H9 (cell line): ENCODE data around the gene MAP4K3. TPM values are rescaled to one million over a fixed set of nuclear protein-coding genes. Genes with fewer than 3 reads are reported as not detected.
A peak's percentile ranks its signal among the peaks of the same experiment; 100 is the strongest.

ENCODE experiments used
- DNase-seq: peaks from one replicate; pipeline ENCODE4 v3.0.0-alpha.2; 2017
- H2AFZ ChIP-seq: one replicate; pipeline ENCODE4 v1.6.1; 2013; ENCODE audit warnings: mild to moderate bottlenecking, low read length, control low read depth, moderate library complexity
- H2AK5ac ChIP-seq: 2 replicates; pipeline ENCODE4 v1.6.1; 2013; ENCODE audit warnings: low read length, control low read depth, mixed read lengths; ENCODE audit not compliant: insufficient read length
- H2BK120ac ChIP-seq: one replicate; pipeline ENCODE4 v1.6.1; 2013; ENCODE audit warnings: low read depth, mild to moderate bottlenecking, low read length, control low read depth, inconsistent platforms; ENCODE audit not compliant: poor library complexity, severe bottlenecking
- H2BK12ac ChIP-seq: 2 replicates; pipeline ENCODE4 v1.6.1; 2013; ENCODE audit warnings: low read length, control low read depth, mixed read lengths, low read depth; ENCODE audit not compliant: insufficient read length
- H2BK15ac ChIP-seq: 2 replicates; pipeline ENCODE4 v1.6.1; 2013; ENCODE audit warnings: low read depth, low read length, control low read depth
- H2BK20ac ChIP-seq: one replicate; pipeline ENCODE4 v1.6.1; 2013; ENCODE audit warnings: low read depth, mild to moderate bottlenecking, low read length, control low read depth, inconsistent platforms; ENCODE audit not compliant: poor library complexity, severe bottlenecking
- H2BK5ac ChIP-seq: 2 replicates; pipeline ENCODE4 v1.6.1; 2013; ENCODE audit warnings: low read length, control low read depth, mixed read lengths; ENCODE audit not compliant: insufficient read length
- H3K14ac ChIP-seq: 2 replicates; pipeline ENCODE4 v1.6.1; 2013; ENCODE audit warnings: low read length, control low read depth; ENCODE audit not compliant: insufficient read depth
- H3K18ac ChIP-seq: 2 replicates; pipeline ENCODE4 v1.6.1; 2013; ENCODE audit warnings: low read depth, mild to moderate bottlenecking, mixed read lengths, low read length, control low read depth; ENCODE audit not compliant: insufficient read length
- H3K23ac ChIP-seq: 2 replicates; pipeline ENCODE4 v1.6.1; 2013; ENCODE audit warnings: low read length, control low read depth, mixed read lengths, low read depth; ENCODE audit not compliant: insufficient read length
- H3K23me2 ChIP-seq: 2 replicates; pipeline ENCODE4 v1.6.1; 2013; ENCODE audit warnings: low read depth, mild to moderate bottlenecking, mixed read lengths, low read length, control low read depth; ENCODE audit not compliant: insufficient read length, poor library complexity, severe bottlenecking
- H3K27ac ChIP-seq: 2 replicates; pipeline ENCODE4 v1.5.1; 2013; ENCODE audit warnings: low read length, control low read depth, mixed read lengths, low read depth; ENCODE audit not compliant: insufficient read length
- H3K27me3 ChIP-seq: 2 replicates; pipeline ENCODE4 v1.6.1; 2013; ENCODE audit warnings: low read length, control low read depth, inconsistent platforms; ENCODE audit not compliant: insufficient read depth
- H3K4ac ChIP-seq: 2 replicates; pipeline ENCODE4 v1.6.1; 2013; ENCODE audit warnings: low read depth, mild to moderate bottlenecking, control low read depth, inconsistent platforms, low read length, moderate library complexity
- H3K4me1 ChIP-seq: 2 replicates; pipeline ENCODE4 v1.6.1; 2013; ENCODE audit warnings: low read length, control low read depth, inconsistent platforms; ENCODE audit not compliant: insufficient read depth
- H3K4me2 ChIP-seq: 2 replicates; pipeline ENCODE4 v1.6.1; 2013; ENCODE audit warnings: low read length, control low read depth, mixed read lengths; ENCODE audit not compliant: insufficient read length, insufficient read depth
- H3K56ac ChIP-seq: 2 replicates; pipeline ENCODE4 v1.6.1; 2013; ENCODE audit warnings: low read depth, mild to moderate bottlenecking, mixed read lengths, low read length, control low read depth; ENCODE audit not compliant: insufficient read length
- H3K79me1 ChIP-seq: 2 replicates; pipeline ENCODE4 v1.6.1; 2013; ENCODE audit warnings: low read depth, mild to moderate bottlenecking, moderate library complexity, low read length, control low read depth, inconsistent platforms; ENCODE audit not compliant: insufficient read depth, poor library complexity, severe bottlenecking
- H3K79me2 ChIP-seq: 2 replicates; pipeline ENCODE4 v1.6.1; 2013; ENCODE audit warnings: low read length, control low read depth, inconsistent platforms; ENCODE audit not compliant: insufficient read depth
- H3K9ac ChIP-seq: 2 replicates; pipeline ENCODE4 v1.6.1; 2013; ENCODE audit warnings: low read length, control low read depth, mixed read lengths; ENCODE audit not compliant: insufficient read length; ENCODE audit errors: extremely low read depth
- H3K9me3 ChIP-seq: one replicate; pipeline ENCODE4 v1.6.1; 2013; ENCODE audit warnings: low read depth, low read length, inconsistent platforms; ENCODE audit not compliant: control insufficient read depth
- H3T11ph ChIP-seq: one replicate; pipeline ENCODE4 v1.6.1; 2013; ENCODE audit warnings: mild to moderate bottlenecking, low read length, control low read depth, inconsistent platforms
- H4K20me1 ChIP-seq: one replicate; pipeline ENCODE4 v1.6.1; 2013; ENCODE audit not compliant: control insufficient read depth, insufficient read length, insufficient read depth
- H4K5ac ChIP-seq: 2 replicates; pipeline ENCODE4 v1.6.1; 2013; ENCODE audit warnings: low read depth, mild to moderate bottlenecking, mixed read lengths, low read length, control low read depth; ENCODE audit not compliant: insufficient read length
- H4K8ac ChIP-seq: replicated peaks from 2 replicates; pipeline ENCODE4 v1.6.1; 2013; ENCODE audit warnings: low read length, control low read depth, mixed read lengths, low read depth; ENCODE audit not compliant: insufficient read length
- H4K91ac ChIP-seq: 2 replicates; pipeline ENCODE4 v1.6.1; 2013; ENCODE audit warnings: low read depth, mild to moderate bottlenecking, moderate library complexity, mixed read lengths, low read length, control low read depth; ENCODE audit not compliant: insufficient read length
- H3K27ac Mint-ChIP-seq, 3 experiments: 2 replicates in 2 of 3; 3 replicates in 1 of 3; pipeline ENCODE4 v1.8.0; 2020 to 2021; ENCODE audit warnings: mixed read lengths in 3 of 3, mild to moderate bottlenecking in 1 of 3, moderate library complexity in 1 of 3
- H3K27me3 Mint-ChIP-seq: 2 replicates; pipeline ENCODE4 v1.8.0; 2021; ENCODE audit warnings: low read depth, mild to moderate bottlenecking, moderate library complexity, mixed read lengths
- H3K36me3 Mint-ChIP-seq, 3 experiments: 2 replicates in 2 of 3; 3 replicates in 1 of 3; pipeline ENCODE4 v1.8.0; 2020 to 2021; ENCODE audit warnings: low read depth in 3 of 3, mixed read lengths in 3 of 3; ENCODE audit not compliant: insufficient read depth in 1 of 3
- H3K4me1 Mint-ChIP-seq, 2 experiments: 2 replicates each; pipeline ENCODE4 v1.8.0; 2020; ENCODE audit warnings: mixed read lengths in 2 of 2
- H3K4me3 Mint-ChIP-seq, 2 experiments: 2 replicates in 1 of 2; 3 replicates in 1 of 2; pipeline ENCODE4 v1.8.0; 2020 to 2021; ENCODE audit warnings: mild to moderate bottlenecking in 2 of 2, mixed read lengths in 2 of 2, moderate library complexity in 1 of 2
- H3K9me3 Mint-ChIP-seq, 2 experiments: 2 replicates in 1 of 2; 3 replicates in 1 of 2; pipeline ENCODE4 v1.8.0; 2020; ENCODE audit warnings: mild to moderate bottlenecking in 2 of 2, mixed read lengths in 2 of 2, moderate library complexity in 1 of 2
- WGBS: extraction: QIAGEN DNeasy Blood & Tissue Kit; methylation state at CpG from one replicate; pipeline ENCODE4 v1.1.7; 2013; ENCODE audit warnings: missing lambda C conversion rate, low lambda C conversion rate, mixed read lengths; ENCODE audit not compliant: insufficient read length; ENCODE audit errors: extremely low coverage; 5-methylcytosine and 5-hydroxymethylcytosine counted together
- total RNA-seq: library from RNA; stranded (reverse); gene quantifications from 2 replicates; pipeline ENCODE4 v1.2.1, GENCODE V29; 2021
- TF ChIP-seq, protein P1 (sequence below): fragments of 200-600 bp; sonication (generic); conservative IDR thresholded peaks from 3 replicates; pipeline ENCODE4 v1.8.0; 2021; ENCODE audit warnings: antibody characterized with exemption, mild to moderate bottlenecking

Gene MAP4K3
- total RNA-seq, 1 experiment from 2014 or later = 37.9 TPM

DNA sequence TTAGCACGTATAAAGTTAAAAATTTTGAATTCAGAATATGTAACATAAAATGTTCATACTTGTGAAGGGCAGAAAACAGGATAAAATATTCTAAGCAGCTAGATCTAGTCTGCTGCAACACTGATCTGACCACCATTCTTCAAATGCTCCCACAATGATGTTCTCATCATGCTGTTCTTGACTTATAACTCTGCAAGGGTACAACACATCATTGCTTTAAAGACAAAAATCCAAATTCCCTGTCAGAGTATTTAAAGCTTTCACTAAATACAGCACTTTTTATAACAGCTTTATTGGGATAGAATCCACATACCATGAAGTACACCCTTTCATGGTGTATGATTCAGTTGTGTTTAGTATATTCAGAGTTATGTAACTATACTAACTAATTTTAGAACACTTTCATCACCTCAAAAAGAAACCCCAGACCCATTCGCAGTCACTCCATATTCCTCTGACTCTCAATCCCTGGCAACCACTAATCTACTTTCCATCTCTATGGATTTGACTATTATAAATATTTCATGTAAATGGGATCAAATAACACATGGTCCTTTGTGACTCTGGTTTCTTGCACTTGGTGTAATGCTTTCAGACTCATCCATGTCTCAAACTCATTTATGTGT lies 56.4 kb downstream of the MAP4K3 start:
- Histone ChIP-seq H3K9ac (no peak overlapping the region), H3K4me1 (peaks cover 13% of the 10 kb centered on the region; the same call in 1 of the 2 replicates), H3K14ac (no peak overlapping the region), H3K27ac (no peak overlapping the region), H3K79me1 (no peaks in the 10 kb centered on the region), H3K23me2 (no peaks in the 10 kb centered on the region), H2BK5ac (no peak overlapping the region), H4K20me1 (no peaks in the 10 kb centered on the region), H4K5ac (no peak overlapping the region), H3K9me3 (no peaks in the 10 kb centered on the region), H3K79me2 (peaks cover 1% of the 10 kb centered on the region; the same call in 1 of the 2 replicates), H2BK120ac (no peak overlapping the region), H3K23ac (no peak overlapping the region), H2BK20ac (no peak overlapping the region), H3K27me3 (no peaks in the 10 kb centered on the region), H2AK5ac (no peak overlapping the region), H2BK12ac (no peak overlapping the region), H3K18ac (no peak overlapping the region), H4K91ac (no peak overlapping the region), H2BK15ac (no peak overlapping the region), H3K4ac (no peak overlapping the region), H2AFZ (no peak overlapping the region), H4K8ac (no peak overlapping the region), H3K56ac (no peak overlapping the region), H3T11ph (no peak overlapping the region), H3K4me2 (no peak overlapping the region)
- no peak for DNase-seq
- Mint-ChIP-seq H3K27me3 (no peaks in the 10 kb centered on the region), H3K4me1 (peaks cover 46% of the 10 kb centered on the region in 2 experiments), H3K36me3 (peaks cover 10 to 18% (median 12%) of the 10 kb centered on the region in 3 experiments), H3K4me3 (no peak overlapping the region), H3K27ac (peak overlapping the region in 1 of 3 experiments; percentile 20; a peak in 2 of 7 replicates), H3K9me3 (peaks cover 3% of the 10 kb centered on the region in 2 experiments; a peak in 3 of 5 replicates)
- TF ChIP-seq, protein P1, sequence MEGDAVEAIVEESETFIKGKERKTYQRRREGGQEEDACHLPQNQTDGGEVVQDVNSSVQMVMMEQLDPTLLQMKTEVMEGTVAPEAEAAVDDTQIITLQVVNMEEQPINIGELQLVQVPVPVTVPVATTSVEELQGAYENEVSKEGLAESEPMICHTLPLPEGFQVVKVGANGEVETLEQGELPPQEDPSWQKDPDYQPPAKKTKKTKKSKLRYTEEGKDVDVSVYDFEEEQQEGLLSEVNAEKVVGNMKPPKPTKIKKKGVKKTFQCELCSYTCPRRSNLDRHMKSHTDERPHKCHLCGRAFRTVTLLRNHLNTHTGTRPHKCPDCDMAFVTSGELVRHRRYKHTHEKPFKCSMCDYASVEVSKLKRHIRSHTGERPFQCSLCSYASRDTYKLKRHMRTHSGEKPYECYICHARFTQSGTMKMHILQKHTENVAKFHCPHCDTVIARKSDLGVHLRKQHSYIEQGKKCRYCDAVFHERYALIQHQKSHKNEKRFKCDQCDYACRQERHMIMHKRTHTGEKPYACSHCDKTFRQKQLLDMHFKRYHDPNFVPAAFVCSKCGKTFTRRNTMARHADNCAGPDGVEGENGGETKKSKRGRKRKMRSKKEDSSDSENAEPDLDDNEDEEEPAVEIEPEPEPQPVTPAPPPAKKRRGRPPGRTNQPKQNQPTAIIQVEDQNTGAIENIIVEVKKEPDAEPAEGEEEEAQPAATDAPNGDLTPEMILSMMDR = no peak
- WGBS = no CpG with 5 or more reads among the region's 2 CpGs
